ENCODE measurements around the gene SDK2.

GRCh38 chr17:73363442-73364154 lies 280.6 kb downstream of the SDK2 start:
- TF ChIP-seq CHD2 (IDR thresholded peaks at IDR 0.05; ENCODE audit: low read length, partially characterized antibody) (no peak), EZH2phosphoT487 (IDR thresholded peaks at IDR 0.05; ENCODE audit: borderline replicate concordance, low read depth) (no peak), EP300 (IDR thresholded peaks at IDR 0.05; ENCODE audit: borderline replicate concordance in 1 of 2, low read depth in 1 of 2, low read length in 1 of 2) (no peak)
